Hematopoietic multipotent progenitor cell treated with erythropoietin and hydrocortisone succinate and interleukin-3 and kit ligand, for 15 days (in vitro differentiated cells): ENCODE data around the gene ULBP2.
"Not testable (repeated sequence)": the region's sequence is repeated elsewhere in the genome, so short reads cannot be mapped to it uniquely, and the experiment has no call there.

Experiments
- DNase-seq: peaks from one replicate; pipeline ENCODE4 v3.0.0-alpha.2; 2015; ENCODE audit warnings: low spot score

The ULBP2 gene

DNA sequence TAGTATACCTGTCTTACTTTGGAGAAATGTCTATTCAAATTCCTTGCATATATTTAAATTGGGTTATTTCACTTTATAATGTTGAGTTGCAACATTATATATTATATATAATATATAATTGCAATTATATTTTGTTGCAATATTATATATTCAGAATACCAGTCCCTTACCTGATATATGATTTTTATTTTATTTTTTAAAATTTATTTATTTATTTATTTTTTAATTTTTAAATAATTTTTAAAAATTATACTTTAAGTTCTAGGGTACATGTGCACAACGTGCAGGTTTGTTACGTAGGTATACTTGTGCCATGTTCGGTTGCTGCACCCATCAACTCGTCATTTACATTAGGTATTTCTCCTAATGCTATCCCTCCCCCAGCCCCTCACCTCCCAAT, 14.8 kb upstream of the ULBP2 start:
- not testable (repeated sequence) for DNase-seq

DNA sequence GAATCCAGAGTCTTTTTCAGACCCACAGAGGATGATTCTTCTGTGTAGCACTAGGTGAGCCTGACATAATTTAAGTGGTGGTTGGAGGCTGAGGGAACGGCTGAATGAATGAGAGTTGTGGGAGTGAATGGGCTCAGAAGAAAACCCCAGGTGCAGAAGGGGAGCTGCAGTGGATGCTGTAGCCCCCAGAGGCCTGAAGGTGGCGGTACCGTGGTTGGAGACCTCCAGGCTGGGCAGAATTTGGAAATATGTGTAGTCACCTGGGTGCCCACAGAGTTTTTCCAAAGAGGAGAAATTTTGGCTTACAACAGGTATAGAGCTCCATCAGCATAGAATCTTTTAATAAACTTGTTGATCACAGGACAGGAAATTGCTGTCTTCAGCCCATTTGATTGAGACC, 12.4 kb upstream of the ULBP2 start:
- DNase-seq: no peak

GRCh38 chr6:149931501-149931900, 10.3 kb upstream of the ULBP2 start:
- no peak for DNase-seq

DNA sequence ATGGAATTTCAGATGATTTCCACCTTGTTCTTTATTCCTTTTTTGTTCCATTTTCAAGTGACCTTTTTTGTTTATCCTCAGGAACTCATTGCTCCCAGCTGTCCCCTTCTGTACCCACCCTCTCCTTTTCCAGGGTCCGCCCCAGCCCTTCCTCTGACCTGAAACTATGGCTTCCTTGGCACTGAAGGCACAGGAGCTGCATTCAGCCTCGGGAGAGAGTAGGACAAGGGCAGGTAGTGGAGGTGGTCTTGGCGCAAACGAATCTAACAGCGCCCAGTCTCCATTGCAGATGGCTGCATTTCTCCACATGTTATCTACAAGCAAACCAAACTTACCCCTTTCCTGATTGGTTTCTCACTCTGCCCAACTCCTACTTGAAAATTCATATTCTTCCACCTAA, 8.8 kb upstream of the ULBP2 start:
- no peak for DNase-seq

- DNase-seq: no peak
Measured at GRCh38 chr6:149933461-149933860, 8.4 kb upstream of the ULBP2 start.

DNA sequence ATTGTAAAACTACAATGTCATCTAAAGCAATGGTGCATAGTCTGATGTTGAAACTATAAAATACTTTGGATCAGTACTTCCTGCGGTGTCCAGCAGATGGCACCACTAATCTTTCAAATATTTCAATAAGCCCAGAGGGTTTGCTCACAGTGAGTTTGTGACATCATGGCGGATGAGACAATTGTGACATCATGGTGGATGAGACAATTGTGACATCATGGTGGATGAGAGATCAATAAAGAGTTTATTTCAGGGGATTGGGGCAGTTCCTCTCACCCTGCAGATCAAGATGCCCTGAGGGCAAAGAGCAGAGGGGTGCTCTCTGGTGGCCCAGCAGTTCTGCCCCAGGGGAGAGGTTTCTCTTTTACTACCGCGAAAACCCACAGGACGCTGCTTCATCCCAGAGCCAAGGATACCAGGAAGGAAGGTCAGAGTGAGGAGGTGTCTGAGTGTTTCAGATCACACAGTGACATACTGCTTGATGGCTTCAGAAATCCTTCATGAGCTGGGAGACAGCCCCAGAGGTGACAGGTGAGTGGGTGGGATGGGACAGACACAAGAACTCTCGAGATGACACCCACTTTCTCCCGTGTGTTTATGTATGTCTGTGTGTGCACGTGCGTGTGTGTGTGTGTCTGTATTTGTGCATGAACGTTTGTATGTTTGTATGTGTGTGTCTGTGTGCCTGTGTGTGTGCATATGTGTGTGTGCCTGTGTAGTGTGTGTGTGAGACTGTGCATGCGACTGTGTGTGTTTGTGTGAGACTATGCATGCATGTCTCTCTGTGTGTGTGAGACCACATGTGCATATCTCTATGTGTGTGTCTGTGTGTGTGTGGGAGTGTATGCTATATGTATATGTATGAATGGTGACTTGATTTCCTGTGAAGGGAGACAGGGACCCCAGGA, 7.3 kb upstream of the ULBP2 start:
- DNase-seq: peak; percentile 73

DNA sequence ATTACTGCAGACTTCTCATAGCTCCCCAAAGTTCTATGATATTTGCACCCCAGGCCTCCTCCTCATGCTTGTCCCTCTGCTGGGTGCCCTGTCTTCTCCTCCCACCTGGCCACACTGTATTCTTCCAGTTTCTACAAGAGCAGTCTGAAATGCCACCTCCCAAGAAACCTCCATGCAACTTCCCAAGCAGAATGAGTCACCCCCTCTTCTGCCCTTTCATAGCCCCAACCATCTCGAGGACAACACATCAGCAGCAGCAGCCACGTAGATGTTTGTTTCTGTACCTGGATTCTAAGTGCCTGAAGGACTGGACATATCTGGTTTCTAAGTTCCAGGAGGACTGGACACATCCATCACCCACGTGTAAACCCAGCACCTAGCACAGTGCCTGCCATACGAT, 6.6 kb upstream of the ULBP2 start:
- no peak for DNase-seq

GRCh38 chr6:149935668-149936067, 6.1 kb upstream of the ULBP2 start:
- DNase-seq: no peak

DNA sequence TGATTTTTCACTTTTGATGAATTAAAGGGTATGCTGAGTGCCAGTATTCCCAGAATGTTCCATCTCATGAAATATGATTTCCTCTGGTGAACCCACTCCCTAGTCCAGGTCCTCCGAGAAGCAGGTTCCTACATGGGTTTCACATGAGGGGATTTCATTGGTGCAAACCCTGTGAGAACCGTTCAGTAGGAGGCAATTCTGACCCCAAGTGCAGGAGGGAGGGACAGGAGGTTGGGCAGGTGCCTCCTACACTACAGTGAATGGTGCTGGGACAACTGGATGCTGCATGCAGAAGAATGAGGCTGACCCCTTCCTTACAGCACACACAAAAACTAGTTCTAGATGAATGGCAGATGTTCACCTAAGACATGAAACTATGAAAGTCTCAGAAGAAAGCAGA, 5.1 kb upstream of the ULBP2 start:
- DNase-seq: no peak

- not testable (repeated sequence) for DNase-seq
Measured at GRCh38 chr6:149938013-149938570, 3.7 kb upstream of the ULBP2 start.

DNA sequence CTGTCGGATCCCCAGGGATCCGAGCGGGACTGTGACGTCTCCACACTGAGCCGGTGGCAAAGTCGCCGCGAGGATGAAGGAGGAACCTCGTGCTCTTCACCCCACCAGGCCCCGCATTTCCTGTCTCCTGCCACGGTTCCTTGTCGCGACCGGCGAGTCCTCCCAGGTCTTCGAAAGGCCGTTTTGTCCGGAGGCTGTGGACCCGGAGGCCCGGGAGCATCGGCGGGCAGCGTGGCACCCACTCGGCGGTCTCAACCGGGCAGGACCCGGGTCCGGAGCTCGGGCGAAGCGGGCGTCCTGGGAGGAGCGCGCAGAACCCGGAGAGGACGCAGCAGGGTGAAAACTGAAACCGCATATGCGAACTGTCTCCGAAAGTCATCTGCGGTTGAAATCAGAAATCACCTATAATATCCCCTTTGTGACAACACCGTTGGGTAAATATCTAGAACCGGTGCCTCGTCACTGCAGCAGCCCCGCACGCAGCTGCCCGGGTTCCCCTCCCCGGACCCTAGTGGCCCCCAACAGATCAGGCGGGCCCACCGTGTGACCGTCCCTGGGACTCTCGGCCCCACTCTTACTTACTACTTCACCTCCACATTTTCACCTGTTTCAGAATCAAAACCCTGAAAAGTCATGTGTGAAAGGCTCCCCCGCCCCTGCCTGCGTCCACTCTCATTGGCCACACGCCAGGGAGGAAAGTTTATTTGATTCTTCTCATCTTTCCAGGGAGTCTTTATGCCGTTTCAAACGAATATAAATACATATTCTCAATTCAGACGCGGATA, 3.1 kb upstream of the ULBP2 start:
- no peak for DNase-seq

DNA sequence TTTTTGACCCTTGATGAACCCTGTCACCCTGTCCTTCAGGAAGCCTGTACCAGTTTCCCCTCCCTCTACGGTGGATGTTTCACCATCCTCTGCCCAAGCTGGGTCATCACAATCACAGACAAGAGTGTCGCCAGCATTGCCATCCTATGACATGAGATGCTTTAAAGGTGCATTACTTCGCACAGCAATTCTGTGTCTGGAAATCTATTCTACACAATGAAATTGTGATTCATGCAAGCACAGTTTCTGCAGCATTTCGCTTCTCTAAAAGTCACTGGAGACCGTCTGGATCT, 2.5 kb upstream of the ULBP2 start:
- DNase-seq: no peak

- no peak for DNase-seq
Measured at GRCh38 chr6:149939909-149940671, 1.7 kb upstream of the ULBP2 start.

- DNase-seq: no peak
Measured at GRCh38 chr6:149940672-149940982, 1.2 kb upstream of the ULBP2 start.

GRCh38 chr6:149942461-149942829, 631 bp downstream of the ULBP2 start:
- no peak for DNase-seq

GRCh38 chr6:149943321-149943720, 1.5 kb downstream of the ULBP2 start:
- DNase-seq: not testable (repeated sequence)

DNA sequence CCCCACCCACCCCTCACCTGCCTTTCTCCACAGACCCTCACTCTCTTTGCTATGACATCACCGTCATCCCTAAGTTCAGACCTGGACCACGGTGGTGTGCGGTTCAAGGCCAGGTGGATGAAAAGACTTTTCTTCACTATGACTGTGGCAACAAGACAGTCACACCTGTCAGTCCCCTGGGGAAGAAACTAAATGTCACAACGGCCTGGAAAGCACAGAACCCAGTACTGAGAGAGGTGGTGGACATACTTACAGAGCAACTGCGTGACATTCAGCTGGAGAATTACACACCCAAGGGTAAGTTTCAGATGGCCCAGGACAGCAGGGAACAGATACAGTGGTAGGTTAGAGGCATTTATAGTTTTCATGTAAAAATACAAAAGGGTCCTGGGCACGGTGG, 3.5 kb downstream of the ULBP2 start:
- DNase-seq: not testable (repeated sequence)

DNA sequence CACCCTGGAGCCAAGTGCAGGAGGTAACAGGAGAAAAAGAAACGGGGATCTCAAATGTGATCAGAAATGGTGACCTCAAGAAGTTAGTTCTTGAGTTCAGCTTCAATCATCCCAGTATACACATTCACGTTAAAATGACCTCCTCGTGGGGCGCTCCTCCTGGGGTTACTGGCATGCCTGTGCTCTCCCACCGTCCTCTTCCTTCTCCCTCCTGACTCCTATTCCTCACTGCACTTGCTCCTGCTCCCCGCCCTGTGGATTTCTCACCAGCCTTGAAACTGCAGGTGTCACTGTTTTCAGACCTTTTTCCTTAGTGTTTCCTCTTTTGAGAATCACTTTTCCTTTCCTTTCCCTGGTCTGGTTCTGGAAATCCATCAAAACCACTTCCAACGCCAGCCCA, 4.8 kb downstream of the ULBP2 start:
- not testable (repeated sequence) for DNase-seq

- DNase-seq: not testable (repeated sequence)
Measured at GRCh38 chr6:149947533-149947932, 5.7 kb downstream of the ULBP2 start.

GRCh38 chr6:149948011-149948410, 6.2 kb downstream of the ULBP2 start:
- no peak for DNase-seq

GRCh38 chr6:149948616-149949015, 6.8 kb downstream of the ULBP2 start:
- DNase-seq: no peak

DNA sequence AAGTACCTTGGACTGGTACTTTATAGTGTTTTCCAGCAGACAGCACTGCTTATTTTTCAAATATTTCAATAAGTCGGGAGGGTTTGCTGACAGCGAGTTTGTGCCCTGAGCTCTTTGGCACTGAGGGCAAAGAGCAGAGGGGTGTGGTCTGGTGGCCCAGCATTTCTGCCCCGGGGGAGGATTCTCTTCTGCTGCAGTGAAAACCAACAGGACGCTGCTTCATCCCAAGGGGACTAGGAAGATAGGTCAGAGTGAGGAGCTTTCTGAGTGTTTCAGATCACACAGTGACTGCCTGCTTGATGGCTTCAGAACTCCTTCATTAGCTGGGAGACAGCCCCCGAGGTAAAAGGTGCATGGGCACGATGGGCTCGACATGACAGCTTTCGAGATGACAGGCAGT, 8.6 kb downstream of the ULBP2 start:
- DNase-seq: no peak

DNA sequence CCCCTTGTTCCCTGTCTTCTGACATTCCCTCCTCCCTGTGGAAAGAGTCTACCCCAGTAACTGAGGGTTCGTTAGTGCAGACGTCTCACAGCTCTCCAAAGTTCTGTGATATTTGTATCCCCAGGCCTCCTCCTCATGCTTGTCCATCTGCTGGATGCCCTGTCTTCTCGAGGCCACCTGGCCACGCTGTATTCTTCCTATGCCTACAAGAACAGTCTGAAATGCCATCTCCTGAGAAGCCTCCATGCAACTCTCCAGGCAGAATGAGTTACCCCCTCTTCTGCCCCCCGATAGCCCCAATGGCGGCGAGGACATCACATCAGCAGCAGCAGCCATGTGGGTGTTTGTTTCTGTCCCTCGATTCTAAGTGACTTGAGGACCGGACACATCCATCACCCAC, 9.3 kb downstream of the ULBP2 start:
- DNase-seq: no peak
